Left hindlimb (tissue), 1 donor: ENCODE results near the gene SNAPC2.
"Not testable (repeated sequence)": the region's sequence is repeated elsewhere in the genome, so short reads cannot be mapped to it uniquely, and the experiment has no call there.

Experiments
- DNase-seq: peaks from one replicate; pipeline ENCODE4 v3.0.0-alpha.2; 2018

Gene SNAPC2

GRCh38 chr19:7910321-7911161 is 9.6 kb upstream of the SNAPC2 start:
- DNase-seq, result no peak

- no peak for DNase-seq
These were observed 8.5 kb upstream of the SNAPC2 start for GRCh38 chr19:7911508-7912143.

- no peak for DNase-seq
These were observed 7.9 kb upstream of the SNAPC2 start for GRCh38 chr19:7912144-7912696.

GRCh38 chr19:7912697-7913564 is 7.2 kb upstream of the SNAPC2 start:
- DNase-seq, result no peak

GRCh38 chr19:7913652-7914051 is 6.5 kb upstream of the SNAPC2 start:
- no peak for DNase-seq

- DNase-seq, result no peak
These were observed 6.0 kb upstream of the SNAPC2 start for GRCh38 chr19:7914099-7914498.

GRCh38 chr19:7914598-7915045 is 5.5 kb upstream of the SNAPC2 start, which contains the start of gene TGFBR3L:
Gene TGFBR3L, plus strand, starts transcription at chr19:7914830.
- no peak for DNase-seq

GRCh38 chr19:7915250-7916102 is 4.7 kb upstream of the SNAPC2 start:
- DNase-seq, result no peak

- peak; percentile 35 for DNase-seq
These were observed 3.8 kb upstream of the SNAPC2 start for GRCh38 chr19:7916103-7916954.

GRCh38 chr19:7916955-7917266 is 3.2 kb upstream of the SNAPC2 start:
- DNase-seq, result no peak

GRCh38 chr19:7917267-7918061 is 2.7 kb upstream of the SNAPC2 start:
- no peak for DNase-seq

GRCh38 chr19:7918062-7918614 is 2.0 kb upstream of the SNAPC2 start:
- DNase-seq, result not testable (repeated sequence)

GRCh38 chr19:7918615-7919421 is 1.3 kb upstream of the SNAPC2 start:
- no peak for DNase-seq

GRCh38 chr19:7920519-7921301 is 572 bp downstream of the SNAPC2 start:
- peak; percentile 99 for DNase-seq

- no peak for DNase-seq
These were observed 1.3 kb downstream of the SNAPC2 start for GRCh38 chr19:7921302-7921966.

GRCh38 chr19:7921967-7922835 is 2.1 kb downstream of the SNAPC2 start:
- no peak for DNase-seq

GRCh38 chr19:7922836-7923195 is 2.7 kb downstream of the SNAPC2 start:
- DNase-seq, result no peak
